ENCODE results near the gene SERPINB7.

- TF ChIP-seq, protein P1, sequence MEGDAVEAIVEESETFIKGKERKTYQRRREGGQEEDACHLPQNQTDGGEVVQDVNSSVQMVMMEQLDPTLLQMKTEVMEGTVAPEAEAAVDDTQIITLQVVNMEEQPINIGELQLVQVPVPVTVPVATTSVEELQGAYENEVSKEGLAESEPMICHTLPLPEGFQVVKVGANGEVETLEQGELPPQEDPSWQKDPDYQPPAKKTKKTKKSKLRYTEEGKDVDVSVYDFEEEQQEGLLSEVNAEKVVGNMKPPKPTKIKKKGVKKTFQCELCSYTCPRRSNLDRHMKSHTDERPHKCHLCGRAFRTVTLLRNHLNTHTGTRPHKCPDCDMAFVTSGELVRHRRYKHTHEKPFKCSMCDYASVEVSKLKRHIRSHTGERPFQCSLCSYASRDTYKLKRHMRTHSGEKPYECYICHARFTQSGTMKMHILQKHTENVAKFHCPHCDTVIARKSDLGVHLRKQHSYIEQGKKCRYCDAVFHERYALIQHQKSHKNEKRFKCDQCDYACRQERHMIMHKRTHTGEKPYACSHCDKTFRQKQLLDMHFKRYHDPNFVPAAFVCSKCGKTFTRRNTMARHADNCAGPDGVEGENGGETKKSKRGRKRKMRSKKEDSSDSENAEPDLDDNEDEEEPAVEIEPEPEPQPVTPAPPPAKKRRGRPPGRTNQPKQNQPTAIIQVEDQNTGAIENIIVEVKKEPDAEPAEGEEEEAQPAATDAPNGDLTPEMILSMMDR (IDR thresholded peaks at IDR 0.05; ENCODE audit: borderline replicate concordance, extremely low read depth, low read length, poor library complexity, severe bottlenecking), result no peak
- TF ChIP-seq EZH2 (IDR thresholded peaks at IDR 0.05; ENCODE audit: borderline replicate concordance, low read depth, low read length, severe bottlenecking), result no peak
Measured at GRCh38 chr18:63837590-63837989, 62.4 kb downstream of the SERPINB7 start.

Measured in DND-41 (cell line).